GM18873 (cell line): ENCODE results near the gene BRD3.

Source experiments
- ATAC-seq: cut with Tn5 transposase; IDR thresholded peaks from one replicate; pipeline ENCODE4 v1.9.1; 2021; ENCODE audit warnings: mild to moderate bottlenecking, moderate library complexity, moderate number of reproducible peaks; ENCODE audit not compliant: unreplicated experiment, low FRiP score

BRD3 gene

DNA sequence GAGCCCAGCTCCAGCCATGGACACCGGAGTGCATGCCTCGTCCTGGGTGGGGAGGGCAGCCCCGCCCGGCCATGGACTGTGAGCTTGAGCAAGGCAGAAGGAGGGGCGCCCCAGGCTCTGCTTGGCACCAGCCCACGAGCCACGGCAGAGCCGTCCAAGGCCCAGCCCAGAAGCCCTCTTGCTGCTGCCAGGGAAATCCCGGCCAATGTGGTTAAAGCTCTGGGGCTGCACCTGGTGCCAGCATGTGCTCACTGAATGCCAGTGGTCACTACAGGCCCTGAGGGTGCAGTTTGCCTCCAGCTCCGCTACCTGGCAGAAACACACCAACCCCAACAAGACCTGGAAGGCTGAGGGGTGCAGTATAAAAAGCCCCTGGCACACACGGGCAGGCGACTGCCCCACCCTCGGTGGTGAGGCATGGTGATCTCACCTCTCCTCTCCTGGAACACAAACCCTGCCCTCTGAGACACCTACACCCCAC, 11.8 kb downstream of the BRD3 start:
- no peak for ATAC-seq

DNA sequence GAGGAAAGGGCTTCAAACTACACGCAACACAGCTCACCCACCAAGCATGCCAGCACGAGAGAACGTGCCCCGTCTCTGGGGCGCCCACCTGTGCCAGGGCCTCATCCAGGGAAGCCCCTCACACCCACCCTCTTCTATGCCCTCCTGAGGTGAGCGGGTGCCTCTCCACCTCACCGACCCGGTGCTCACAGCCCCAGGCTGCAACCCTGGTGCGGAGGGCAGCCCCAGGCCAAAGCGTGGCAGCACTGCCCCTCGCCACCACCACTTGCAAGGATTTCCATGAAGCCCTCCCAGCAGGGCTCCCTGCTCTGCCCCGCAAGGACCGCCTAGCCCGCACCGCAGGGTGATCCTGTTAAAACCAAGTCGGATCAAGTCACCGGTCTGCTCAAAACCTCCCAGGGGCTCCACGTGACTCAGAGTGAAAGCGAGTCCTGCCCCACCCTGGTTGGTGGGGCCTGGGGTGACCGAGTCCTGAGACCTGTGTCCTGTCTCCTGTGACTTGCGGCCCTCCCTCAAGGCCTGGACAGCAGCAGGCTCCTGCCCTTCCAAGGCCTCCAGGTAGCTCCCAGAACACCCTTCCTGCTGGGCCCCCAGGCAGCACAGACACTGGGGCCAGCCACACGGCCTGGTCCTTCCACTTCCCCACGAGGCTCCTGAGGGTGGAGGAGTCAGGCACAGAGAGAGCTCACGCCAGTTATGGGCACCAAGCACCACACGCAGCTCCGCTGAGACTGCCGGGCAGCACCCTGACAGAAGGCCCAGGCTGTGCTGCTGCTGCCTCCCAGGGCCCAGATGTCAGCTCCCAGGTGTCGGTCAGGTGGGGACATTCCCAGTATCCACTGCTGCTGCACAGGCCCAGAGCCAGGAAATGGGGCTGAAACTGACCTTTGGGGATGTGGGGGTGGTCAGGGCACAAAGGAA, 12.7 kb downstream of the BRD3 start:
- ATAC-seq = no peak

DNA sequence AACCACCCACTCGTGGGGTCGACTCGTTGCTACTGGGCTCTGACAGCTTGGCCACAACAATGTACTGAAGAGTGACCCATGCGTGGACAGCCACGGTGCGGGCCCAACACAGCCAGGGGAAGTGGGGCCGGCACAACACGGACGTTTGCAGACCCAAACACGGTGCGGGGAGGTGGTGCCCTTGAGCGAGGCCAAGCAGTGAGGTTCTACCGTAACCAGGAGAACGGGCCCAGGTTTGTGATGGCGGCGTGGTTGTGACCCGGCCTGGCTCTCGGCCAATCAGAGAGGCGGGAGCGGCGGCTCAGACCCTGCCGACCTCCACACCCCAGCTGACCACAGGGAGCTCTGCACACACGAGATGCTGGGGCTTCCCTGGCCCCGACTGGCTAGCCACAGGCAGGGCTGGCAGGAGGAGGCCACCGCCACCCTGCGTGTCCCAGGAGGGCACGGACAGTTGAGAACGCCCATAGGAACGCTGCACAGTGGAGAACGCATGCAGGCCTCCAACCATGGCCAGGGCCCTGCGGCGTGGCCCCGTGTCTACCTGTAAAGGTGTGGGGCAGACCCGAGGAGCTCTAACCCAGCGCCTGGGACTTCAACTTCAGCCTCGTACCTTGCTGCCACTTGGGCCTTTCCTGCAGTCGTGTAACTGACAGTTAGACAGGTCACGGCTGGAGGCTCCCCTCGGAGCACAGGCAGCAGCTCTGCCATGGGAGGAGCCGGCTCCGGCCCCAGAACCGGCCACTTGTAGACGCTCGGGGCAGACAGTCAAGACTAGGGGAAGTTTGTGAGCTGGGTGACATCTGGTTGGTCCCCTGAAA, 13.7 kb downstream of the BRD3 start:
- no peak for ATAC-seq

DNA sequence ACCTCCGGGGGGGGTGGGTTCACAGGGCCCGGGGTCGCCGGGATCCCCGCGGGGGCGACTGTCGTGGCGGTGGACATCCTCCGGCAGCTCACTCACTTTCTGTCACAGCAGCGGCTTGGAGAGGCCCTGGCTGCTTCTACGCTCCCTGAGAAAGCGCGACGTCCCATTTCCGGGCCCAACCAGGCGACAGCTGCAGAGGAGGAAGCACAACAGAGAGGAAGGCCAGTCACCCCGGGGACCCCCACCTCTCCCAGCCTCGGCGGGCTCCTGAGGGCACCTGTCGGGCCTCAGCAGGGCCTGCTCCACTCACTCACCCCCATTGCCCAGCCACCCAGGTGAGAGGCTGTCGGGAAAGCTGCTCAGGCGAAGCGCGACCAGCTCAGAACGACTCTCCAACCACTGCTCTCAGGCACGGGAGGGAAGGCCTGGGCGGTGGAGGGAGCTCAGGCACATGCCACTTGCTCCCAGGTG, 14.4 kb downstream of the BRD3 start:
- no peak for ATAC-seq

DNA sequence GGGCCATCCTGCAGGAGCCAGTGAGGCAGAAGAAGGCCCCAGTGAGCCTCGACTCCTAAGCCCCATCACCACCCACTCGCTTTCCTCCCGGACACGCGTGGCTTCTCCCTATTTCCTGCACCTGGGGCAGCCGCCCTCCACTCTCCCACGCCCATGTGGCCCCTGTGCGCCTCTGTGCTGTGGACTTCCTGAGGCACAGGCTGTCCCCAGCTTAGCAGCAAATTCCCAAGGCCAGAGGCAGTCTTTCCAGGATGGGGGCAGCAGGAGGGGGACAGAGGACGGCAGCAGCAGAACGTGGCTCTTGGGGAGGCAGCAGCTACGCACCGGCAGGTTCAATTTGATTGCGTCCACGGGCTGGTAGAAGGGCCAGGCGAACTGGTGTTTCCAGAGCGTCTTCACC, 14.9 kb downstream of the BRD3 start:
- ATAC-seq = no peak

DNA sequence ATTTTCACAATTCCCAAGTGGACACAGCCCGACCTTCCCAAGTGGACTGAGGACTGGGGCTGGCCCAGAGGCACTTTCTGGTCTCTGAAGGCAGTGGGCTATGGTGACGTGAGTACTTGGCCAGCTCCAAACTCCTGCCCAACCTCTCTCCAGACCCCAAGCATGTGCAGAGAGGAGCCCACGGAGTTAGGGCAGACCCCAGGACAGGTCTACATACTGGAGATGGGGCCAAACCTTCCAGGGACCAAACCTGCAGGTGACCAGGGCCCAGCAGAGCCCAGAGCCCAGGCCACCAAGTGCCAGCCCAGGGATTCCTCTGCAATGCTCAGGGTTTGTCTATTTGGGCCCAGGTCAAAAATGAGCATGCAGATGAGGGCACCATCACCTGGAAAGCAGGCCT, 15.3 kb downstream of the BRD3 start:
- ATAC-seq = no peak

DNA sequence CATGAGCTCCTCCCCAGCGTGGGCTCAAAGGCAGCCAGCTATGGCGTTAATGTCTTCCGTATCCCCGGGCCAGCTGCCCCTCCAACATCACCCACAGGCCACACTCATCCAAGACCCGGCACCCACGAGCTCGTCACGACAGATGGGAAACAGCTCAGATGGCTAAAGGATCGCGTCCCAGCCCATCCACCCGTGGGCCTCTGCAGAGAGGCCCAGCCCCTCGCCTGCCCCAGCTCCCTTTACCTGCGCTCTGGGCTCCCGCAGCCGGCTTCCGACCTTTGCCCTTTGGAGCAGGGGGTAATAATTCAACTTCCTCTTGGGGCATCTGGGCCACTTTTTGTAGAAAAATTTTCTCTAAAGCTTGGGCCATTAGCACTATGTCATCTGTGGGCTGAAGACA, 16.5 kb downstream of the BRD3 start:
- ATAC-seq = no peak

DNA sequence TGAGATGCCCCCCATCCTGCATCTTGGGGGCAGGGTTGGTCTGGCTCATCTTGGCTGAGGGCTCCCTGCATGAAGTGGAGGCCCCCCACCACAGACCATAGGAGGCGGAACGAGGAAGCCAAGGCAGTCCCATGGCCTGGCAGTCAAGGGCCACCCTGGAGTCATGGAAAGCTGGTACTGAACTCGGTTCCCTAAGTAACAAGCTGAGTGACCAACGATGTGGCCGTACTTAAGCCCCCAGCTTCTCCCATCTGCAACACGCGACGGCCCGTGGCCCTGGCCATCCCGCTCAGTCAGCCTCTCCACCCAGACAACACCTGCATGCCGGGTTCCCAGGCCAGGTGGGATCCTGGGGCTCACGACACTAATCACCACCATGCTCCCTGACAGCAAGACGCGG, 17.1 kb downstream of the BRD3 start:
- no peak for ATAC-seq

DNA sequence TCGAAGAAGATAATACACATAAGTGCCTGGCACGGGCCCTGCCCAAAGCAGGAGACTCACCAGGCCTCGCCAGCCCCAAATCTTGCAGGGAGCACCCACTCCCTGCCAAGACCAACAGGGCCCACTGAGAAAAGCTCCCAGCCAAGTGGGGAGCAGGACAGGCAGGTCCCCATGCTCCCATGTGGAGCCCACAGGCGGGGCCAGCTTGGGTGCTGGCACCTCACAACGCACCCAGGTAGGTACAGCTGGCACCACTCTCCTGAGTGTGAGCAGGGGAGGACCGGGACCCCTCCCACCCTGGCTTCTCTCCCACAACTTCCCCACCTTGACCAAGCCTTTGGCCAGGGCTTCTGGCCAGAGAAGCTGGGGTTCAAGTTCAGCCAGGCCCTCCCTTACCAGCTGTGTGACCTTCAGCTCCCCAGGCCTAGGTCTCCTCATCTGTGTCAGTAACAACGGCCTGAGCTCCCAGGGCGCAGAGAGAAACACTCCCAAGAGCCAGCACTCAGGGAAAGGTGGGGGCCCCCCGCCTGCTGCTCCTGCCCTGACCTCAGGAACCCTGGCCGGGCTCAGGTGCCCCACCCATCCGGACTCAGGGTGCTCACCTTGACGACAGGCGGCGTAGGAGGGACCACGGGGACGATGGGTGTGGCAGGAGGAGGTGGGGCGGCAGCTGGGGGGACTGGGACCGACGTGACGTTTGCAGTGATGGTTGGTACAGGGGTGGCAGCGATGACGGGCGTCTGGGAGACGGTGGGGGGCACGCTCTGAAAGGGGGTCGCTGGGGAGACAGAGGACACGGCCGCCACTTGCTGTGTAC, 17.8 kb downstream of the BRD3 start:
- ATAC-seq = no peak

DNA sequence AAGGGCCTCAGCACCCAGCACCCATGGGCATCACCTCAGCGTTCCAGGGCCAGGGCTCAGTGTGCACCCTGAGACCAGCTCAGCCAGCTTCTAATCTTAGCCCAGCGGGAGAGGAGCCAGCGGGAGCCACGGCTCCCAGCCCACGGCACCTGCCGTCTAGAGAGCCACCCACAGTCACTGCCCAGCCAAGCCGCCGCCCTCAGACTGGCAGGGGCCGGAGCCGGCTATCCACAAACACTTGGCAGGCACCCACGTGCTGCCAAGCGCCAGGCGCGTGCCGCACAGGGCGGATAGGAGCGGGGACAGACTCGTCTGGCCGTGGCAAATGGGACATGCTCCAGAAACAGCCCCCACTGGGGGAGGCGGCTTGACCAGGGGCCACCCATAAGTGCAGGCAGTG, 18.6 kb downstream of the BRD3 start:
- ATAC-seq = no peak

DNA sequence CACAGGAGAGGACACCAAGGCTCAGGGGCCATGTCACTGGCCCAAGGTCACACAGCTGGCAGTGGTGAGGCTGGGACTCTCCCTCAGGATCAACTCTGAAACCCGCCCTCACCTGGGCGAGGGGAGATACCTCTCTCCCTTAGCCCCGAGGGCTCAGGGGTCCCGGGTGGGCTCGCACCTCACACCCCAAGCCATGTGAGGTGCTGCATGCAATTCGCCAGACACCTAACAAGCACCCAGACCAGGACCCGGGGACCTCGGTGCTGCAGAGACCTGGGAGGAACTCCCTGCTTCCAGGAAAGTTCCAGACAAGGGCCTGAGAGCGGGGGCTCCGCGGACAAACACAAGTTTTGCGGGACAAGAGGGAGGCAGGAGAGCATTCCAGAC, 19.3 kb downstream of the BRD3 start:
- ATAC-seq = no peak

DNA sequence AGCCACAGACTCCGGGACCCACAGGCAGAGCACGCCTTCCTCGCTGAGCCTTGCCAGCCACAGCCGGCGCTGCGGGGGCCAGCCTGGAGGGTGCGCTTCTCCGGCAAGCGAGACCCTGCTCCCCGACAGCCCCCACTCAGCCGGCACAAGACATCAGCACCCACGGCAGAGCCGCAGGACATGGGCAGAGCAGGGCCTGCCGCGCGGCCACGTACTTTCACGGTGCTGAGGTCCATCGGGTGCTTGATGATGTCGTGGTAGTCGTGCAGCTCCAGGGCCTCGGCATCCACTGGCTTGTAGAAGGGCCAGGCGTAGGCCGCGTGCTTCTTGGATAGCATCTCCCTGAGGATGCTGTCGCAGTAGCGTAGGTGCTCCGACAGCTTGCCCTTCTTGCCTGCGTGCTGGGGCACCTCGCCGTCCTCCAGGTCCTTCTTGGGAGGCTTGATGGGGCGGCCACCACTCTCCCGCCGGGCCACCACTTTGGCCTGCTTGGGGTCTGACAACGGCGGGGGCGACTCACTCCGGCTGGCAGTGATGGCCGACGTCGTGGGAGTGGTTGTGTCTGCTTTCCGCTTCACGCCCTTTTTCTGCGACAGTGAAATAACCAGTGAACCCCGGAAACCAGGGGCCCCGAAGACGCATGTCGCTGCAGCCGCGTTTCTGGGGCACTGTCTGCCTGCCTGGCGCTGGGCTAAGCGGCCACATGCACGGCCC, 19.8 kb downstream of the BRD3 start:
- no peak for ATAC-seq

DNA sequence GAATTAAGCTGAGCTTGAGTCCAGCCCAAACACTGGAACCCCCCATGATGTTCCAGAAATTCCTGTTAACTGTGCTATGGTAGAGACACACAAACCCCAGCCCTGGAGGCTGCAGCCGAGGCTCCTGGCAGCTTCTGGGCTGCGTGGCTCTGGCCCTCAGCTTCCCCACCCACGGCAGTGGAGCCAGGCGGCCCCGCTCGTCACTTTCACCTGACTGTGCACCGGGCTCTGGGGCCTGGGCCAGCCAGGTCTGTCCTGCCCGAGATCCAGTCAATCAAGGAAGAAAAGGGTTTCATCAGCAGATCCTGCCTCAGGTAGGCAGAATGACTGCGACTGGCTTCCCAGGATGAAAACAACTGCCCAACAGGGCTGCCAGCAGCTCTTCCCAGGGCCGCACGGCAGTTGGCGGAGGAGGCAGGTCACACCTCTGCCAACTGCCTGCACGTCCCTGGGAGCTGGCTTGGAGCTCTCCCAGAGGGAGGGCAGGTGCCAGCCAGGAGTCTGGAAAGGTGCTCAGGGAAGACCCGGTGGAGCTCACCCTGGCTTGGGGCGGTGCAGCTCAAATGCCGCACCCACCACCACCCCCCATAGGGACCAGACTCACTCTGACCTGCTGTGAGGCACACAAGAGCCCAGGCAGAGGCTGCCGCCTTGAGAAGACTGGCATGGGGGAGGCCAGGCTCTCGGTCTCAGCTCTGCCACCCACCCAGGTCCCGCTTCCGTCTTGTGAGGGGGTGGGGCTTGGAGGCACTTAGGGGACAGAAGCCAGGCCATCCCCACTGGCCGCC, 20.7 kb downstream of the BRD3 start:
- ATAC-seq = no peak

DNA sequence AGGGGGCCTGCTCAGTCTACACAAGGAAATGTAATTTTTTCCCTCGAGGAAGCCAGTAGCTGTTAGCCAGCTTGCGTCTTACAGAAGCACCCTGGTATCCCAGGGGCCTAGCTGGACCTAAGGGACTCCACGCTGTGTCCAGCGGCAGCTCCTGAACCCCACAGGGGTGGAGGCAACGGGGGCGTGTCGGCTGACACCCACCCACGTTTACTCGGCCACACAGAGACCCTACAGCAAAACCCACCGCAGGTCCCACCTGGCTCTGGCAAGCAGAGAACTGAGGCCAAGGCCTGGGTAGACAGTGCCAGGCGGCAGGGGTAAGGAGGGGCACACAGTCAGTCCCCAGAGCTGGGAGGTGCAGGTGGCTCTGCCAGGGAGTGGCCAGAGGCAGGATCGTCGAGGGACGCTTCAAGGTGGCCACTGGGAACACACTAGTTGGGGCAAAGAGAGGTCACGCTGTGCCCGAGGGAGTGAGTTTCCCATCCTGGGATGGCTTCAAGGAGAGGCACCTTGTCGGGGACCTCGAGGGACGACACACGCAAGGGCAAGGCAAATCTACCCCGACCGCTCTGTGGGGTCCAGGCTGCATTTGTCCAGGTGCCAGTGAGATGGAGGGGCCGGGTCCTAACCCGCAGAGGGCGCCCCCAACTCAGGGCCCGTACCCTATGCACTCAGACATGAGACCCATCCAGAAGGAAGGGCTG, 21.8 kb downstream of the BRD3 start:
- no peak for ATAC-seq

DNA sequence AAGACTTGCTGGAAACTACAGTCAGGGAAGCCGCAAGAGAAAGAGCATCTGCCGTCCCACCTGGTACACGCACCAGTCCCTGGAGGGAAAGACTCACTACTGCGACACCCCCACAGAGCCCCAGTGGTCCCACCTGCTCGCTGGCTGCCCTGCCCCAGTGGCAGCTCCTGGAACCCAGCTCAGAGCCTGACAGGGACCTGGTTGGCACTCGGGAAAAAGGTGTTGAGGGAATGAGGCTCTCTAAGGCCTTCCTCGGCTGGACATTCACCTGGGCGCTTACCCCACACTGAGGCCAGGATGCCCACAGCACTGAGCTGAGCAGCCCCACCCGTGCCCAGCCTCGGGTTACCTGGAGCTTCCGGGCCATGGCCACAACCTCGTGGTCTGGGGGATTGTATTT, 22.9 kb downstream of the BRD3 start:
- ATAC-seq = no peak

DNA sequence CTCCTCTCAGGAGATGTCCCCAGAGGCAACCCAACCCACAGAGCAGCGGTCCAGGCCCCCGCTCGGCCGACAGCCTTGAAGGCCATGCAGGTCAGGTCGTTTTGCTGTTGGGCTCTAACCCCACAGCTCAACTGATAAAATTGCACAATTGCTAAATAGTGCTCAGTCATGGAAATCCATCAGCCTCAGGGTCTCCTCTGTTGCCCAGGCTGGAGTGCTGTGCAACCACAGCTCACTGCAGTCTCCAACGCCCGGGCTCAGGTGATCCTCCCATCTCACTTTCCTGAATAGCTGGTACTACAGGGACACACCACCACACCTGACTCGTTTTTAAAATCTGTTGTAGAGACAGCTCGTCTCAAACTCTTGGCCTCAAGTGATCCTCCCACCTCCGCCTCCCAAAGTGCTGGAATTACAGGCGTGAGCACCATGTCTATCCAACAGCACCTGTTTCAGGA, 24.3 kb downstream of the BRD3 start:
- ATAC-seq = no peak

DNA sequence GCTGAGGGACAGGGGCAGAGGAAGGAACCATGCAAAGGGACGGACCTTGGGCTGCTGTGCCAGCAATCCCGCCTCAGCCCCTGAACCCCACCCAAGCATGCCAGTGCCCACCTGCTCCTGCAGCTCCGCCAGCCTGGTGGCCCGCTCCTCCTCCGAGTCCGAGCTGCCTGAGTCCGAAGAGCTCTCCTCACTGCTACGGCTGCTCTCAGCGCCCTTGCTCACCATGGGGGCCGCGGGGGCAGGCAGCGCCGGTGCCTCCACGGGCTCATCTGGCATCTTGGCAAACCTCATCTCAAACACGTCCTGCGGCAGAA, 26.2 kb downstream of the BRD3 start:
- no peak for ATAC-seq

DNA sequence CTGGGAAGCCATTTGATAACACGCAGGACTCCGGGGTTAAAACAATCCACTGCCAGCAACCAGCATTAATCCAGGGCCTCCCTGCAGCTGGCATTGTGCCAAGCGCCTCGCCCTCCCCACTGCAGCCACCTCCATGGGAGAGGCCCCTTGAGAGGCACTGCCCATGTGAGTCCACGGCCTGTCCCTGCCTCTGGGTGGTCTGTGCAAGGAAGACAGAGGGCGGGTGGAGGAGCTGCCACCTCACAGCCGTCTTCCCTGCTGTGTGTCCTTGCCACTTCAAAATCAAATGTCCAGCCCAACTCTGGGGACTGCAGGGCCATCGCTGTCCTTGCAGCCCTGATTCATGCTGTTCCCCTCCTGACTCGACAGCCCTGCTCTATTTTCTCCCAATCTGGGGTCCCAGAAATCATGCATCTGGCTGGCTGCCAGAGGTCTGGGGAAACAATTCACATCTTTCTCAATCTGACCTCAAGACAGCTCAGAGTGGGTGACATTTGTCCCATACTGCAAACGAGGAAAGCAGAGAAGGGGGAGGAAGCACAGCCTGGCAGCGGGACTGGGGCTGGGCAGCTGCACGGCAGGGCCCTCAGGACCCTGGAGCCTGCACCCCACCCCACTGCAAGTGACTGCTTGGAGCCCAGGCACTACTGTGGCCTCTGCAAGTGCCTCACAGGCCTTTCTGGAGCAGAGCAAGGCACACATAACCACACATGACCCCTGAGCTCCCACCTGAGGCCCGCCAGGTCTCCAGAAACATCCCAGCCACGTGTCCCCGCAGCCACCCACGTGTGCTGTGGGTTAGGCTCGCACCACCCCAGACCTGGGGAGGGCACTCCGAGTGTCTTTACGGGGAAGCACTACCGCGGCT, 26.8 kb downstream of the BRD3 start:
- no peak for ATAC-seq
